Epidermal melanocyte (primary cell): ENCODE data around the gene CAMK2B.

Experiments used
- DNase-seq: peaks from one replicate; pipeline ENCODE4 v3.0.0; 2011; ENCODE audit warnings: low spot score; ENCODE audit not compliant: insufficient read length

The CAMK2B gene

GRCh38 chr7:44287488-44288380, 37.7 kb downstream of the CAMK2B start:
- no peak for DNase-seq

- no peak for DNase-seq
These were observed 38.5 kb downstream of the CAMK2B start for GRCh38 chr7:44286618-44287487.

- DNase-seq = no peak
These were observed 39.2 kb downstream of the CAMK2B start for GRCh38 chr7:44286182-44286617.

GRCh38 chr7:44285561-44285960, 39.8 kb downstream of the CAMK2B start:
- DNase-seq = no peak

GRCh38 chr7:44284881-44285541, 40.4 kb downstream of the CAMK2B start:
- no peak for DNase-seq

GRCh38 chr7:44284216-44284615, 41.2 kb downstream of the CAMK2B start:
- no peak for DNase-seq

- no peak for DNase-seq
These were observed 41.8 kb downstream of the CAMK2B start for GRCh38 chr7:44283381-44284211.

- no peak for DNase-seq
These were observed 42.7 kb downstream of the CAMK2B start for GRCh38 chr7:44282601-44283171.

GRCh38 chr7:44281811-44282600, 43.4 kb downstream of the CAMK2B start:
- DNase-seq = no peak

GRCh38 chr7:44280993-44281721, 44.2 kb downstream of the CAMK2B start:
- DNase-seq = no peak

- DNase-seq = no peak
These were observed 44.8 kb downstream of the CAMK2B start for GRCh38 chr7:44280636-44280992.

- no peak for DNase-seq
These were observed 45.5 kb downstream of the CAMK2B start for GRCh38 chr7:44279731-44280505.

- no peak for DNase-seq
These were observed 46.1 kb downstream of the CAMK2B start for GRCh38 chr7:44279286-44279685.

GRCh38 chr7:44278451-44279161, 46.8 kb downstream of the CAMK2B start:
- DNase-seq = no peak

- DNase-seq = no peak
These were observed 47.5 kb downstream of the CAMK2B start for GRCh38 chr7:44277851-44278250.

GRCh38 chr7:44277391-44277790, 48.0 kb downstream of the CAMK2B start:
- no peak for DNase-seq

- no peak for DNase-seq
These were observed 48.7 kb downstream of the CAMK2B start for GRCh38 chr7:44276571-44277221.
